ACHN (cell line): ENCODE data around the gene SELENOI.
"Not testable (repeated sequence)": the region's sequence is repeated elsewhere in the genome, so short reads cannot be mapped to it uniquely, and the experiment has no call there.

Experiments
- DNase-seq: peaks from one replicate; pipeline ENCODE4 v3.0.0-alpha.2; 2015
- in situ Hi-C: cut with HindIII; loops from 2 replicates; pipeline ENCODE4 v1.10.0; 2017; ENCODE audit warnings: low sequenced_read_pairs, low pct_ligation_motif_present, low pct_unique_long_range_greater_than_20kb

SELENOI gene

DNA sequence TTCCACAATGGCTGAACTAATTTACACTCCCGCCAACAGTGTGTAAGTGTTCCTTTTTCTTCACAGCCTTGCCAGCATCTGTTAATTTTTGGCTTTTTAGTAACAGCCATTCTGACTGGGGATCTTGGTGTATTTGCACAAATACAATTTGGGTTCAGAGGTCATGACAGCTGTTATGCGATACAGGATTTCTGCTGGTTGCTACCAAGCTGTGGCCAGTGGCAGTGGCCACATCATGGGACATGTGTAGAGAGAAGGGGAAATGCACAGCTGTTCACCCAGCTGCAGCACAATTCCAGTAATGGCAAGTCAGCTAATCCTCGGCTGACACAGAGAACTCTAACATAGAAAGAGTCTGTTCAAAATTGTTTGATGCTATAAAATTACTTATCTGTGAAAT lies 21.0 kb upstream of the SELENOI start:
- no peak for DNase-seq
- in situ Hi-C loops: no loop called here

DNA sequence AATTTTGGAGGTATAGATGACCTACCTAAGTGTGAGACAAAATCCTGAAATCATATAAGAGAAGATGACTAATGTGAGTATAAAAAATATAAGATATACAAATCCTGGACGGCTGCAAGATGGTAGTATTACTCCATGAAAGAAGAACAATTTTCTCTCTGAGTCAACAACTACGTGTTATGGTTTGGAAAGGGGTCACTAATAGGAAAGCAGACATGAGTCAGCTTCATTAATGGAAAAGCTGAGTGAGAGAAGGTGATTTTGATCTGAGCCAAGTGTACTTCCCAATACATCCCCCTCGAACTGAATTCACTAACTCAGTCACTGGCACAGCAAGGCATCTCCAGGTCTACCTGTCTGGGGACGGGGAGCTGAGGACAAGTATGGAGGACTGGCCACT lies 20.1 kb upstream of the SELENOI start:
- in situ Hi-C loops: no loop called here
- DNase-seq: no peak

DNA sequence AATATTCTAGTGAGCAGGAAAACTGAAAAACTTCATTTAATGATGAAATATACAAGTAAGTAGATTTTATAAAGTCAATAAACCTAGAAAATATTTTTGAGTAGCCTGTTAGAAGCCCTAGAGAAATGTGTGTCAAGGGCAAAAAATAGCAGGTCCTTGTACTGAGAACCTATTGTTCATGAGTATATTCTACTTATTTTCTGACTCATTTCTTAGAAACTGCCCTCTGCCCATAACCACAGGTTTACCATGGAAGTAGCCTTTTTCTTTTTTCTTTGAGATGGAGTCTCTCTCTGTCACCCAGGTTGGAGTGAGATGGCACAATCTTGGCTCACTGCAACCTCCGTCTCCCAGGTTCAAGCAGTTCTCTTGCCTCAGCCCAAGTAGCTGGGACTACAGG lies 19.4 kb upstream of the SELENOI start:
- no peak for DNase-seq
- in situ Hi-C loops: no loop called here

DNA sequence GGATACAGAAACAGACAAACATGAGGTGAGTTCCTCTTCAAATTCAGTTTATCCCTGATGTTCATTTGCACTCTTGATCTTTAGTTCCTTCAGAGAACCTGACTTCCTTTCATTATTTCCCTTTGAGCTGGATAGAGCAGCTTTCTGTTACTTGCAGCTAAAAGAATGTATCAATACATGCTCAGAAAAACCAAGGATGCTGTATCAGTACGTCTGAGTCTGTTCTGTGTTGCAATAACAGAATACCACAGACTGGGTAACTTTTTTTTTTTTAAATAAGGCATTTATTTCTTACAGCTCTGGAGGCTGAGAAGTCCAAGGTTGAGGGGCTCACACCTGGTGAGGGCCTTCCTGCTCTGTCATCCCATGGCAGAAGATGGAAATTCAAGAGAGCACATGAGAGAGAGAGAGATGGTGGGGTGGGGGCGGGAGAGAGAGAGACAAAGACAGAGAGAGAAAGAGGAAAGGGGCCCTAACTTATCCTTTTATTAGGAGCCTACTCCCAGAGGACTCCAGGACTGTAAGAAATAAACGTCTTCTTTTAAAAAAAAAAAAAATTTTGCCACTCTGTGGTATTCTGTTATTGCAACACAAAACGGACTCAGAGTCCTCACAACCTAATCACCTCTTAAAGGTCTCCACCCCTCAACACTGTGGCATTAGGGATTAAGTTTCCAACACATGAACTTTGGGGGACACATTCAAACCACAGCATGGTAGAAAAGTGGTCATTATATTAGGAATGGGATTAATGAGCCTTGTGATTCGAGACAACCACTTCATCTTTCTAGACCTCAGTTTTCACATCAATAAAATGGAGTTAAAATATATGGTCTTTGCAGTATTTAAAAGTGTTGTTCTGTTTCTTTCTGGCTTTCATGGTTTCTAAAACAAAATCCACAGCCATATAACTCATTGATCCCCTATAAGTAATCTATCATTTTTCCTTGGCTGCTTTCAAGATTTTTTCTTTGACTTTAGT lies 18.4 kb upstream of the SELENOI start:
- in situ Hi-C loops: no loop called here
- no peak for DNase-seq

DNA sequence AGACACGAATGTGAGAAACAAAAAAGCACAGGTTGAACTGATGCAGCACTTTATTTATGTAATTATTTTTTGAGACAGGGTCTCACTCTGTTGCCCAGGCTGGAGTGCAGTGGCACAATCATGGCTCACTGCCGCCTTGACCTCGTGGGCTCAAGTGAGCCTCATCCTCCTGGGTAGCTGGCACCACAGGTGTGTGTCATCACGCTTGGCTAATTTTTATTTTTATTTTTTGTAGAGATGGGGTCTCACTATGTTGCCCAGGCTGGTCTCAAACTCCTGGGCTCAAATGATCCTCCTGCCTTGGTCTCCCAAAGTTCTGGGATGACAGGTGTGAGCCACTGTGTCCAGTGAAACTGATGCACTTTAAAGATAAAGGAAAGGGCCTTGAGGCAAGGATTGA lies 16.9 kb upstream of the SELENOI start:
- DNase-seq, in situ Hi-C loops: not testable (repeated sequence)

DNA sequence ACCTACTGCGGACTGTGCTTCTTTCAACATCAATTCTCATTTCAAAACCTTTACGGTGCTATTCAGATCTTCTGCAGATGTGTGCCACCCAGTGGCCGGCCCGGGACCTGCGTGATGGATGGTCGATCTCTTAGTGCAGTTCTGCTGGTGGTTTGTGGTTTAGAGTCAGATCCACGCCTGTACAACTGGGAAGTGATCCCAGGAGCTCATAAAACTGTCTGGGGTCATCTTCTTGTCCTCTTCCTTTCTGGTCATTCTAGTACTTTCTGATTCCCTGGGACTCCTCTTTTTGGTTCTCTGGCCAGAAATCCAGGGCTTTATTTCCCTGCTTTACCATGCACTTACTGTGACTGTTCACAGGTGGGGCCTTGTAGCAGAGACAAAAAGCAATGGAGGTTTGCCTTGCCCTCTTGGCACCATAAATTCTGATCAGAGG lies 15.8 kb upstream of the SELENOI start:
- DNase-seq: peak; percentile 82
- in situ Hi-C loops: no loop called here

DNA sequence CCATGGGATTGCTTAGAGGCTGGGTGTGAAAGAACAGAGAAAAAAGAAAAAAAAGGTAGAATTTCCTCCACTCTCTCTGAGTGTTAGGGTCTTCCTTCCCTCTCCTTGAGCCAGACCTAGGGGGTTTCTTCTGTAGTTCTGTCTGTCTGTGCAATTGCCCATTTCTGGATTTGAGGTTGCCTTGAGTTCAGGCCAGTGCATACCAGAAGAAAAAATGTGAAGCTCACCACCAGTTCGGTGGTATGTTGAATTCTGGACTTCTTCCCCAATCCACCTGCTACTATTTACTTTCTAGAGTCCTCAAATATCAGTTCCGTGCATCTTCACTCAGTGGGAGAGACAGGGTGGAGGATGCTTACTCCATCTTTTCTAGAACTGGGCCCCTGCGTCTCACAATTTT lies 15.3 kb upstream of the SELENOI start:
- in situ Hi-C loops: no loop called here

DNA sequence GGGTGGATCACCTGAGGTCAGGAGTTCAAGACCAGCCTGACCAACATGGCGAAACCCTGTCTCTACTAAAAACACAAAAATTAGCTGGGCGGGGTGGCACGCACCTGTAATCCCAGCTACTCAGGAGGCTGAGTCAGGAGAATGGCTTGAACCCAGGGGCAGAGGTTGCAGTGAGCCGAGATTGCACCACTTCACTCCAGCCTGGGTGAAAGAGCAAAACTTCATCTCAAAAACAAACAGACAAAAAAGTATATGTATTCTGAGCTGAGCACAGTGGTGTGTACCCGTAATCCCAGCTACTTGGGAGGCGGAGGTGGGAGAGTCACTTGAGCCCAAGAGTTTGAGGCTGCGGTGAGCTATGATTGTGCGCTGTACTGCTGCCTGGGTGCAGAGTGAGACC lies 14.6 kb upstream of the SELENOI start:
- DNase-seq, in situ Hi-C loops: not testable (repeated sequence)

More for the DNA sequence above, 15.3 kb upstream of the SELENOI start:
- no peak for DNase-seq

DNA sequence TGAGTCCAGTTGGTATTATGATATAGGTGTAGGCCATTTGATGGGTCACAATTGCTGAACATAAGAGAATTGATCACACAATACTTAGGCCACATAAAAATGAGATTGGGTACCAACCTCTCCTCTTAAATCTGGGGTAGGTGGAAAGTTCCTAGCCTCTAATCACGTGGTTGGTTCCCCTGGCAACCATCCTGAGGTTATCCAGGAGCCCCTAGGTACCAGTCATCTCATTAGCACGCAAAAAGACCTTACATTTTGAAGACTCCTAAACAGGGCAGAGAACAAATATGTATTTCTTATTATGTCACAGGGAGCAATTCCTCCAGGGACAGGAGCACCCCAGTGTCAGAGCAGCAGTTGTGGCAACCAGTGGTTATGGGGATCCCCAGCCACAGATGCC lies 12.7 kb upstream of the SELENOI start:
- in situ Hi-C loops: no loop called here
- DNase-seq: peak; percentile 45

DNA sequence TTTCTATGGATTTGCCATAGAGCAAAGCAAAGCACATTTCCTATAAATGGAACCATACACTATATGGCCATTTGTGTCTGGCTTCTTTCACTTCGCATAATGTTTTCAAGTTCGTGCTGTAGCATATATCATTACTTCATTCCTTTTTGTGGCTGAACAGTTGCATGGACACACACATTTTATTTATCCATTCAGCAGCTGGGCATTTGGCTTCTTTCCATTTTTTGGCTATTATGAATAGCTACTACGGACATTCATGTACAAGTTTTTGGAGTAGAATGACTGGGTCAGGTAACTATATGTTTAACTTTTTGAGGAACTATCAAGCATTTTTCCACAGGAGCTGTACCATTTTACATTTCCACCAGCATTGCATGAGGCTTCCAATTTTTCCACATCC lies 10.7 kb upstream of the SELENOI start:
- in situ Hi-C loops: no loop called here
- no peak for DNase-seq

DNA sequence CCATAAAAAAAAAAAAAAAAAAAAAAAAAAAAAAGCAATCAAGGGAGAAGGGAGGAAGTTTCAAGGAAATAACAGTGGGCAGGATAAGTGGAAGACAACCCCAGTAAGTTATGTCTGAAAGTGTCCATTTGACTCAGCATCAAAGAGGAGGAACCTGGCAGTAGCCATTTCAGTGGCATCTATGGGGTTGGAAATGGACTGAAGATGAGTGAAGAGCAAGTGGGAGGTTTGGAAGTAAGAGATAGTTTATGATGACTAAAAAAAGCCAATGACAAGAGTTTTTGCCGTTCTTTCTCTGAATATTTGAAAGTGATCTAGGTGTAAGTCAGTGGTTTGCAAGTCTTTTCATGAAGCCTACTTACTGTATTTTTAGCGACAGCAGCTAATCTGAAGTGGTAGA lies 9.2 kb upstream of the SELENOI start:
- DNase-seq: no peak
- in situ Hi-C loops: no loop called here

DNA sequence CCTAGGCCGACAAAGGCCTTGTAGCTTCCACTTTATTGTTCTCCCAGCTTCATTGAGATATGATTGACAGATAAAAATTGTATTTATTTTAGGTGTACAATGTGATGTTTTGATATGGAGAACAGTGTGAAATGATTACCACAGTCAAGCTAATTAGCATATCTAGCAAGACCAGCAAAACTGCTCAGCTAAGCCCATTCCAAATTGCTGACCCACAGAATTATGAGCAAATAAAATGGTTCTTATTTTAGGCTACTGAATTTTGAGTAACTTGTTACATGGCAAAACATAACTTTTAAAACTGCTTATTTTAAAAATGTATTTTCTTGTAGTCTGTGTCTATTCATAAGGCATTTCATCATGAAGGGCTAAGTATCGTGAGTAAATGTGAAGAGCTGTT lies 8.6 kb upstream of the SELENOI start:
- in situ Hi-C loops: no loop called here
- DNase-seq: no peak

DNA sequence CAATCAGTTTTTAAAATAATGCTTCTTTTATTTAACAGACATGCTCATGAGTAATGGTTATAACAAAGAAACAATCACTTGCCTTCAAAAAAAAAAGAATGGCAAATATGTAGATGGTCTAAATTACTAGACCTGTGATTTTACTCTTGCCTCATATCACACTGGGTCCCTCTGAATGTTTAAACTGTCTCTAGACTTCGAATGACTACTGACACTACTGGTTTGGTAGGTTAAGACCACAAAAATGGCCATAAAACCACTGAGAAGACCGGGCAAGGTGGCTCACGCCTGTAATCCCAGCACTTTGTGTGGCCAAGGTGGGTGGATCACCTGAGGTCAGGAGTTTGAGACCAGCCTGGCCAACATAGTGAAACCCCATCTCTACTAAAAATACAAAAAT lies 5.1 kb upstream of the SELENOI start:
- in situ Hi-C loops: no loop called here
- no peak for DNase-seq

DNA sequence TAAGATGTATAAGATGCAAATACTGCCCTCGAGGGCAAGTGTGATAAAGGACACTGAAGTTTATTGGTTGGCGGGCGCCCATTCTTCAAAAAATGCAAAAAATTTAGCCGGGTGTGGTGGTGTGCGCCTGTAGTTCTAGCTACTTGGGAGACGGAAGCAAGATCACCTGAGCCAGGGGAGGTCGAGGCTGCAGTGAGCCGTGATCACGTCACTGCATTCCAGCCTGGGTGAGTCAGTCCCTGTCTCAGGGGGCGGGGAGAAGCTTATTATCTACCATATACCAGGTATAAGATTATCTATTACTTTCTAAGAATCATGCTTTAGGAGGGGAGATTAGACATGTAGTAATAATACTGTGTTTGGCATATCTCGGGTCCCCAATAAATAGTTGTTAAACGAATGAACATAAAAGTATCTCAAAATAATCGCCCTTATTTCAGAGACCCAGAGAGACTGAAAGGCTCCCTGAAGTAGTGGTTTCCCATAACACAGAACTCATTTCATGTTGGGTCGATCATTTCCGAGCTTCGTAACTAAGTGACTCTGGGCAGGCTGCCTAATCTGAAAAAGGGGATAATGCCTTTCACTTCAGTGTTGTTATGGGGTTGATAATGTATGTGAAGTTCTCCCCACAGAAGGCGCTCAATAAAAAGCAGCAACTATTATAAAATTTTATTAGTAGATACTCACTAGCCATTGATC lies 1.2 kb upstream of the SELENOI start:
- peak; percentile 75 for DNase-seq
- in situ Hi-C loops: no loop called here

DNA sequence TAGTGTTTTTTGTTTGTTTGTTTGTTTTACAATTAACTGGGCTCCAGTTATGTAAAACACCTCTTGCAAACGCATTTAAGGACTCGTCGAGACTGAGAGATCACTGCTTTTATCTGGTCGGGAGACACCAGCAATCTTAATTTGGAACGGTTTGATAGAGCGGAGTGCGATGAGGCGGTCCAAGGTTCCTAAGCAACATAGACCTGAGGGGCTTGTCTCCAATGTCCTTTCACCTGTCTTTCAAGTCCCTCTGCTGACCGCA lies 729 bp upstream of the SELENOI start:
- DNase-seq: no peak
- in situ Hi-C loops: no loop called here

DNA sequence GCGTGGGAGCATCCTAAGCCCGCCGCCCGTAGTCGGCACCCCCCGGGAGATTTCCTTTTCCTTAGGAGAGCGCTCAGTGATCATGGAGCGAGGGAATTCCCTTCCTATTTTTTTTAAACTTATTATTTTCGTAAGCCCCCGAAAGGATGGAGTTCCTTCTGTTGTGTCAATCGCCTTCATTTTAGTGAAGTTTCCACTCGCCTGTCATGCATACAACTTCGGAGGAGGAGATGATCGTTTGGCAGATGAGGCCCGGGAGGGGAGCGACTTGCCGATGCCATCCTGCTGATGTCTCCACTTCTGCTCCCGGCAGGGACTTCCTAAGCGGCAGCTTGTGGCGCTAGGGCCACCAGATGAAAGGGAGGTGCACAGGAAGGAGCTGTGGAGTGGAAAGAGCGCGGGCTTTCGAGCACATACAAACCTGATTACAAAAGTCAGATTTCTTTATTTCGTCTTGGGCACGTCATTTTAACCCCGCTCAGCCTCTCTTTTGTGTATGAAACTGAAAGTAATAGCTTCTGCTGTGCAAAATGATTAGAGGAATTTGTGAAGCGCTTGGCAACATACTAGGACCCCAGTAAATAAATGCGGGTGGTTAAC lies 611 bp downstream of the SELENOI start, which contains the start of gene ADGRF3:
Gene ADGRF3, minus strand, starts transcription at position 336 of the 600 bp plus-strand sequence. CDS start 555 bp downstream, outside the sequence.
- DNase-seq: peak; percentile 54
- in situ Hi-C loops: no loop called here

DNA sequence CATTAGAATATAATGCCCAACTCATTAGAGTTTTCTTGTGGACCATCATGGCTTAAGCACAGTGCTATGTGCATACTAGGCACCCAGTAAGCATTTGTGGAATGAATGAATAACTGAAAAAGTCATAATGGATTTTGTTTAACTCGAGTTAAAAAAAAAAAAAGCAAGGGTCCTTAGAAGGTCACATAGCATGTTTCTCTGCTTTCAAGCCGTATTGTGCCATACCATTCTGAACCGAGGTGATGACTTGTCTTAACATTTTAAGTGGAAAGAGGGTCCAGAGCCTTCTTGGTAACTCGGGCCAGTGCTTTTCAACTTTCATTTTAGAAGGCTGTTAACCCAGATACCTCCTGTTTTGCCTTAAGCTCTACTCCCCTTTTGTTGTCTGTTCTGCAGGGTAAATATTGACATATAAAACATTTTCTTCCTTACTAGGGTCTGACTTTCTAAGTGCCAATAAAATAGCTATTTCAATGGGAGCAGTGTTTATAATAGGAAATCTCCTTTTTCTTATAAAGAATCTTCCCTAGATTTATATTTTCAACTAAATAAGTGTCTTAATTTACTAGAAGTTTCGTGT lies 1.4 kb downstream of the SELENOI start:
- in situ Hi-C loops: no loop called here
- peak; percentile 26 for DNase-seq

DNA sequence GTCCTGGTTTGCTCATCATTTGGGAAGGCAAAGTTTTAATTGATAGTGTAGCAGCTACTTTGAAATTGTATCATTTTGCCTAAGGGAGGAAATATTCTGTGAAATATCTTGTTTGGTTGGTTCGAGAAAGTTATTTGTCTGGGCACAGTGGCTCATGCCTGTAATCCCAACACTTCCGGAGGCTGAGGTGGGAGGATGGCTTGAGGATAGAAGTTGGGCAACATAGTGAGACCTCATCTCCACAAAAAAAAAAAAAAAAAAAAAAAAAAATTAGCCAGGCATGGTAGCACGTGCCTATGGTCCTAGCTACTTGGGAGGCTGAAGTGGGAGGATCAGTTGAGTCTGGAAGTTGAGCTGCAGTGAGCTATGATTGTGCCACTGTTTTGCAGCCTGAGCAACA lies 3.7 kb downstream of the SELENOI start:
- in situ Hi-C loops: no loop called here
- no peak for DNase-seq
